ENCODE results near the gene SNHG17. TPM values are rescaled to one million over a fixed set of nuclear protein-coding genes. Genes with fewer than 3 reads are reported as not detected.
"Not testable (repeated sequence)": the region's sequence is repeated elsewhere in the genome, so short reads cannot be mapped to it uniquely, and the experiment has no call there.

Gene SNHG17
- total RNA-seq, 2 experiments from 2014 or later, result 55.4 to 55.6 TPM

DNA sequence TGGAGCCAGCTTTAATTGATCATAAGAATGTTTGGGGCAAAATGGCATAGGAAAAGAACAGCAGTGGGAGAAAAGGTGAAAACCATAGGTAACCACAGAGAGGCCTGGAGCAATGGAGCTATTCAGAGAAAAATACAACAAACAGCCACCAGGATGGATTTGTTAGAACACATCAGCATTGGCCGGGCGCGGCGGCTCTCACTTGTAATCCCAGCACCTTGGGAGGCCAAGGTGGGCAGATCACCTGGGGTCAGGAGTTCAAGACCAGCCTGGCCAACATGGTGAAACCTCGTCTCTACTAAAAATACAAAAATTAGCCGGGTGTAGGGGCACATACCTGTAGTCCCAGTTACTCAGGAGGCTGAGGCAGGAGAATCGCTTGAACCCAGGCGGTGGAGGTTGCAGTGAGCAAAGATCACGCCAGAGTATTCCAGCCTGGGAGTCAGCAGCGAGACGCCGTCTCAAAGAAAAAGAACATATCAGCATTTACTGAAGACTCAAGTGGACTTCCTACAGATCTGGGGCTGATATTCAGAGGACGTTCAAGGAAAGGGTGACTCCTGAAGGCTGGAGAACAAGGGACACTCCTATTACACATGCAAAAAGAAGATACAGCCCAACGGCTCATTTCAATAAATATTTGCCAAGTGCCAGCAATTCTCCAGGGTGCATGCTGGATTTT lies 20.2 kb downstream of the SNHG17 start:
- ChIA-PET POLR2A (no interaction called here), CTCF (no interaction called here)
- peaks cover 64% of the 10 kb centered on the region for H3K36me3 Mint-ChIP-seq
- no peak for DNase-seq
- H3K4me3 Mint-ChIP-seq, result no peak overlapping the region
- H3K4me1 Mint-ChIP-seq (ENCODE audit: low read depth), result no peaks in the 10 kb centered on the region
- no peaks in the 10 kb centered on the region for H3K9me3 Mint-ChIP-seq
- intact Hi-C loops (cut with micrococcal nuclease), result no loop called here
- no peaks in the 10 kb centered on the region for H3K27me3 Mint-ChIP-seq
- no peak overlapping the region for H3K27ac Mint-ChIP-seq

DNA sequence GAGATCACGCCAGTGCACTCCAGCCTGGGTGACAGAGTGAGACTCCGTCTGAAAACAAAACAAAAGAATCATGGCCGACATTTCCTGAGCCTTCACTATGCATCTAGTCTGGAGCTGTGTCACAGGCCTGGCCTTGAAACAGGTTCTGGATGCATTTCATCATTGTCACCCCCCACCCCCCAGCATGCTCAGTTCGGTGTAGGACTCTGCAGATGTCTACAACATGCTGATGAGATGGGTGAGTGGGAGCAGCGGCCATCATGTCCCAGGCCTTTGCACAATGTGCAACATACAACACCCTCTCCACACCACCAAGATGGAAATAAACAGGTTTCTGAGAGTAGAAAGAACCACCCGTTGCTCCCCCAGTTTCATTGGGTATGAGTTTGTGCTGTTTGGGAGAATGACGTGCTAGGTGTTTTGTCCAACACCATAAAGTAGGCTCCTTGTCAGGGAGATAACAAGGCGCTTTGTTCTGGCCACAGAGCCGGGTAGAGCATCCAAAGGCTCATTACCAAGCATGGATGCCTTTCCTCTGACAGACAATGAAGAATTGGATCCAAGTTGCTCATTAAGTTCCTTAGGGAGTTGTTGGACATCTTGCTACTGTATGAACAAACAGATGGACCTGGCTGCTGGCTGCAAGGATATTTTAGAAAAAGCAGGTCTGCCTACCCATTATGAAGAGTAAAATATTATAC lies 22.1 kb downstream of the SNHG17 start:
- POLR2A ChIA-PET, result no interaction called here
- intact Hi-C loops (cut with micrococcal nuclease), result no loop called here

DNA sequence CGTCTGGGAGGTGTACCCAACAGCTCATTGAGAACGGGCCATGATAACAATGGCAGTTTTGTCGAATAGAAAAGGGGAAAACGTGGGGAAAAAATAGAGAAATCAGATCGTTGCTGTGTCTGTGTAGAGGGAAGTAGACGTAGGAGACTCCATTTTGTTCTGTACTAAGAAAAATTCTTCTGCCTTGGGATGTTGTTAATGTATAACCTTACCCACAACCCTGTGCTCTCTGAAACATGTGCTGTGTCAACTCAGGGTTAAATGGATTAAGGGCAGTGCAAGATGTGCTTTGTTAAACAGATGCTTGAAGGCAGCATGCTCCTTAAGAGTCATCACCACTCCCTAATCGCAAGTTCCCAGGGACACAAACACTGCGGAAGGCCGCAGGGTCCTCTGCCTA lies 27.3 kb downstream of the SNHG17 start:
- peaks cover 34% of the 10 kb centered on the region for H3K36me3 Mint-ChIP-seq
- H3K27me3 Mint-ChIP-seq; POLR2A ChIA-PET; H3K4me3 Mint-ChIP-seq; intact Hi-C loops (cut with micrococcal nuclease); DNase-seq; H3K4me1 Mint-ChIP-seq (ENCODE audit: low read depth); H3K9me3 Mint-ChIP-seq; H3K27ac Mint-ChIP-seq: not testable (repeated sequence)
- CTCF ChIA-PET, result interaction anchor here (0.6 to 1.1 kb wide), 4 partner anchors 27 to 186 kb away, joined by 3 read pairs; no protein-coding TSS in a partner anchor

More for the DNA sequence above, 22.1 kb downstream of the SNHG17 start:
- H3K27ac Mint-ChIP-seq, result no peak overlapping the region
- H3K9me3 Mint-ChIP-seq, result no peaks in the 10 kb centered on the region
- H3K36me3 Mint-ChIP-seq, result peaks cover 56% of the 10 kb centered on the region
- no peak overlapping the region for H3K4me3 Mint-ChIP-seq
- no peaks in the 10 kb centered on the region for H3K4me1 Mint-ChIP-seq (ENCODE audit: low read depth)
- no peak for DNase-seq
- CTCF ChIA-PET, result no interaction called here
- no peaks in the 10 kb centered on the region for H3K27me3 Mint-ChIP-seq

DNA sequence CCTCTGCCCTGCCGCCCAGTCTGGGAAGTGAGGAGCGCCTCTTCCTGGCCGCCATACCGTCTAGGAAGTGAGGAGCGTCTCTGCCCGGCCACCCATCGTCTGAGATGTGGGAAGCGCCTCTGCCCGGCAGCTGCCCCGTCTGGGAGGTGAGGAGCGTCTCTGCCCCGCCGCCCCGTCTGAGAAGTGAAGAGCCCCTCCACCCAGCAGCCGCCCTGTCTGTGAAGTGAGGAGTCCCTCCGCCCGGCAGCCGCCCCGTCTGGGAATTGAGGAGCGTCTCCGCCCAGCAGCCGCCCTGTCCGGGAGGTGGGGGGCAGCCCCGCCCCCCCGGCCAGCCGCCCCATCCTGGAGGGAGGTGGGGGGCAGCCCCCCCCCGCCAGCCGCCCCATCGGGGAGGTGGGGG lies 27.8 kb downstream of the SNHG17 start:
- no peak overlapping the region for H3K4me3 Mint-ChIP-seq
- CTCF ChIA-PET, result no interaction called here

DNA sequence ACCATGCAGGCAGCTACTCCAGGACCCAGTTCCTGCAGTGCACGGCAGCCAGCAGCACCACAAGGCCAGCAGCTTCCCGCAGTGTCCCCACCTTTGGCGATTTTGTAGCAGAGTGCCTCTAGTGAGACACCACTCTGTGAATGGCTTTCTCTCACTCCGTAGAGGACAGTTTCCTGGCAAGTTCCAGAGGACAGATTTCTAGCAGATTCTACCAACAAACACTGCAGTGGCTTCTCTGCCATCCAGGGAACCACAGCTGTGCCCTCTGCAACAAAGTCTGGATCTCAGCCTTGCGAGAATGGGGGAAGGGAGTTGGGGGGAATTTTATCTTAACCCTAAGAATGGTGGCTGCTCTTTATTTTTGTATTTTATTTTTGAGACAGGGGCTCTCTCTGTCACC lies 28.7 kb downstream of the SNHG17 start:
- DNase-seq, result no peak
- H3K9me3 Mint-ChIP-seq, result no peaks in the 10 kb centered on the region
- H3K27me3 Mint-ChIP-seq, result peaks cover 3% of the 10 kb centered on the region
- ChIA-PET CTCF (no interaction called here), POLR2A (no interaction called here)
- H3K4me1 Mint-ChIP-seq (ENCODE audit: low read depth), result no peaks in the 10 kb centered on the region
- no peak overlapping the region for H3K27ac Mint-ChIP-seq
- H3K36me3 Mint-ChIP-seq, result peaks cover 27% of the 10 kb centered on the region
- no peak overlapping the region for H3K4me3 Mint-ChIP-seq
- intact Hi-C loops (cut with micrococcal nuclease), result no loop called here

More for the DNA sequence above, 27.8 kb downstream of the SNHG17 start:
- H3K36me3 Mint-ChIP-seq, result peaks cover 31% of the 10 kb centered on the region
- H3K27me3 Mint-ChIP-seq, result peaks cover 3% of the 10 kb centered on the region
- POLR2A ChIA-PET, result no interaction called here
- H3K9me3 Mint-ChIP-seq, result no peaks in the 10 kb centered on the region
- H3K27ac Mint-ChIP-seq, result no peak overlapping the region
- no peaks in the 10 kb centered on the region for H3K4me1 Mint-ChIP-seq (ENCODE audit: low read depth)
- no peak for DNase-seq
- intact Hi-C loops (cut with micrococcal nuclease), result no loop called here

DNA sequence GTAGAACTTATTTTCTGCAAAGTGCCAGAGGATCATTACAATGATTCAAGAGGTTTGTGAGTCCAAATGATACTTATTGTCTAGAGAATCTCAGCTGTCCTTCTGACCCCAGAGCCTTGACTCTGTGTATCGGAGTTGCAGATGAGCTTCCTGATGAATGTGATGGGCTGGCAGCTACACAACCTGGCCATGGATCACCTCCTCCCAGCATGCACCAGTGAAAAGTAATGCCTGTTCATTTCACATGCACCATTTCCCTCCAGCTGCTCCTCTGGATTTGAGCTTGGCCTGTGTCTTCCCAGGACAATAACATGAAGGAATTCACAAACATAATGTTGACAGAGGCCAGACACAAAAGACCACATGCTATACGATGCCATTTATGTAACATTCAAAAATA lies 30.0 kb downstream of the SNHG17 start:
- Mint-ChIP-seq H3K36me3 (peaks cover 23% of the 10 kb centered on the region), H3K27ac (no peak overlapping the region), H3K9me3 (no peaks in the 10 kb centered on the region), H3K27me3 (peaks cover 3% of the 10 kb centered on the region), H3K4me1 (ENCODE audit: low read depth) (no peaks in the 10 kb centered on the region), H3K4me3 (no peak overlapping the region)
- ChIA-PET POLR2A (no interaction called here), CTCF (no interaction called here)
- intact Hi-C loops (cut with micrococcal nuclease), result no loop called here
- no peak for DNase-seq

DNA sequence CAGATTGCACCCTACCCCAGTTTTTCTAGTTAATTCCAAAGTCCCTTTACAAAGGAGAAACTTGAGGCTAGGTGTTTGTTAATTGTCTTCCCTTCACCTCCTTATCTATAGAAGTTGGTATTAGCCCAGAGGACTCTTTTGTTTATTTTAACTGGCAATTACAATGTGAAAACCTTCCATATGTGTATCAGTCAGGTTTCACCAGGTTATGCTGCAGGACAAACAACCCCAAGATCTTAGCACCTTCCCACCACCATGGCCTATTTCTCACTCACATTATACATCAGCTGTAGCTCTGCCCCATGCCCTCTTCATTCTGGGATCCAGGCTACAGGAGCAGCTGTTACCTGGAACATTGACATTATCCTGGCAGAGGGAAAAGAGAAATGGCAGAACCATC lies 31.1 kb downstream of the SNHG17 start:
- CTCF ChIA-PET, result no interaction called here
- H3K27ac Mint-ChIP-seq, result no peak overlapping the region
- intact Hi-C loops (cut with micrococcal nuclease), result no loop called here
- no peak for DNase-seq
- peaks cover 3% of the 10 kb centered on the region for H3K27me3 Mint-ChIP-seq
- POLR2A ChIA-PET, result no interaction called here
- H3K4me3 Mint-ChIP-seq, result no peak overlapping the region
- H3K4me1 Mint-ChIP-seq (ENCODE audit: low read depth), result no peaks in the 10 kb centered on the region
- no peaks in the 10 kb centered on the region for H3K9me3 Mint-ChIP-seq
- H3K36me3 Mint-ChIP-seq, result peaks cover 21% of the 10 kb centered on the region

DNA sequence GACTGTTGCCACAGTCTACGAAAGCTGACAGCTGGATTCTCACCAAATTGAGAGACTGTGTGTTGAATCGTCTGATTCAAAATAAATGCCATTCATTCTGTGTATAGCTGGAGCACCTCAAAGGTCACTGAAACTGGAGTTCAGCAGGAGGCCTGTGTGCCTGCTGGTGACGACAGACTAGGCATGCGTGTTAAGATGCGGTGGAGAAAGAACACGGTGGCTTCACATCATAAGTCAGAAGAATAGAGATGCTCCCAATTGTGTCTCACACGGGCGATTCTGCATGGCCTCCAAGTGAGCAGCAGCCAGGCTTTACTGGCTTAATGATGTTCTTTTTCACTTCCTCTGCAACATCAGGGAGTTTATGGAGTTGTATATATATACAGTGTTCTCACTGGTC lies 32.3 kb downstream of the SNHG17 start:
- no peak for DNase-seq
- CTCF ChIA-PET, result no interaction called here
- Mint-ChIP-seq H3K36me3 (peaks cover 12% of the 10 kb centered on the region), H3K27me3 (peaks cover 3% of the 10 kb centered on the region), H3K4me1 (ENCODE audit: low read depth) (no peaks in the 10 kb centered on the region), H3K9me3 (no peaks in the 10 kb centered on the region), H3K4me3 (no peak overlapping the region), H3K27ac (no peak overlapping the region)
- POLR2A ChIA-PET, result no interaction called here
- intact Hi-C loops (cut with micrococcal nuclease), result no loop called here

DNA sequence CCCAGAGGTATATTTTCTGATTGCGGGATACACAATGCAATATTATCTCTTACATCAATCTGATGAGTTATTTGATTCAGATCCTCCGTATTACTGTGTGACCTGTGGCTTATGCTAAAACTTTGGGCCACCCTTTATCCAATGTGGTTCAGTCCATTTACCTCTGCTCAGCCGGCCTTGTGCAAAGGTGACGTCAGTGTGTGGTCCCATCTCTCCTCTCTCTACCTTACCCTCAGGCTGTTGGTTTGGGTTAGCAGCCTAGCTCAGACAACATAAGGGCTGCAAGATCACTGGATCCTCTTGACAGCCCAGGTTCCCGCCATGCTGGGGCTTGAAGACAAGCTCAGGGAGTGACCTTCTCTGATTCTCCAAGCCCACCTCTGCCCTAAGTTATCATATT lies 33.0 kb downstream of the SNHG17 start:
- CTCF ChIA-PET, result no interaction called here
- no peak for DNase-seq
- POLR2A ChIA-PET, result no interaction called here
- Mint-ChIP-seq H3K4me1 (ENCODE audit: low read depth) (no peaks in the 10 kb centered on the region), H3K9me3 (no peaks in the 10 kb centered on the region), H3K27me3 (peaks cover 3% of the 10 kb centered on the region), H3K27ac (no peak overlapping the region), H3K4me3 (no peak overlapping the region), H3K36me3 (peaks cover 8% of the 10 kb centered on the region)
- intact Hi-C loops (cut with micrococcal nuclease), result no loop called here

DNA sequence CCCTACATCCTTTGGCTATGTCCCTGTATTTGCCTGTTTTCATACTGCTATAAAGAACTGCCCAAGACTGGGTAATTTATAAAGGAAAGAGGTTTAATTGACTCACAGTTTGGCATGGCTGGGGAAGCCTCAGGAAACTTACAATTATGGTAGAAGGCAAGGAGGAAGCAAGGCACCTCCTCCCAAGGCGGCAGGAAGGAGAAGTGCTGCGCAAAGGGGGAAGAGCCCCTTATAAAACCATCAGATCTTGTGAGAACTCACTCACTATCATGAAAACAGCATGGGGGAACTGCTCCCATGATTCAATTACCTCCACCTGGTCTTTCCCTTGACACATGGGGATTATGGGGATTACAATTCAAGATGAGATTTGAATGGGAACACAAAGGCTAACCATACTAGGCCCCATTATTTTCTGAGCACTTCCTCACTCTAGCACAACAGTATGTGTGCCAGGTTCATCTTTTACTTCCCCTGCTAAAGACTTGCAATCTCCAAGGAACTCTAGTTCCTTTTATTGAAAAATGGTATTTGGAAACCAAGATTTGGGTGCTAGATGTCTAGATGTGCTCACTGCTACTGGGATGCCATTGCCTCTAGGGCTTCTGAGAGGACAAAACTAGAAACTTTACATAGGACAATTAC lies 39.3 kb downstream of the SNHG17 start:
- H3K27ac Mint-ChIP-seq; H3K27me3 Mint-ChIP-seq; intact Hi-C loops (cut with micrococcal nuclease); H3K4me1 Mint-ChIP-seq (ENCODE audit: low read depth); H3K4me3 Mint-ChIP-seq; DNase-seq; H3K36me3 Mint-ChIP-seq; POLR2A ChIA-PET; H3K9me3 Mint-ChIP-seq: not testable (repeated sequence)
- CTCF ChIA-PET, result interaction anchor here (0.6 kb wide), 1 partner anchor 35 kb away, joined by 3 read pairs; no protein-coding TSS in a partner anchor

DNA sequence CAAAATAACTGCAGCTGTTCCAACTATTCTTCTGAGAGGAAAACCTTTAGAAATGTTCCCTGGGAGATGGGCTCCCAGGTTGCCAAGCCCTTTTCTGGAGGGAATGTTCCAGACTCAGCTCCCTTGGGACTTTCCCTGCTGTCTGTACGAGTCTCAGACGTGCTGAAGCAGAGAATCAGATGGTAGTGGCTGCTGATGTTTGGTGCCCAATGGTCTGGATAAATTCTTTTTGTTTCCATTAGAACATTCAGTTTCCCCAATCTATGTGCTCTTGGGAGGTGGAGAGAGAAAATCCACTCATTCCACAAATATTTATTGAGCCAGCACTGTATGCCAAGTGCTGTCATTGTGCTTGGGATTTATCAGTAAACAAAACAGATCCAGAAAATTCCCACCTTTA lies 40.0 kb downstream of the SNHG17 start:
- H3K4me1 Mint-ChIP-seq (ENCODE audit: low read depth), result no peaks in the 10 kb centered on the region
- no peaks in the 10 kb centered on the region for H3K27me3 Mint-ChIP-seq
- intact Hi-C loops (cut with micrococcal nuclease), result no loop called here
- H3K9me3 Mint-ChIP-seq, result no peaks in the 10 kb centered on the region
- H3K4me3 Mint-ChIP-seq, result no peak overlapping the region
- CTCF ChIA-PET, result no interaction called here
- H3K27ac Mint-ChIP-seq, result no peak overlapping the region
- H3K36me3 Mint-ChIP-seq, result no peaks in the 10 kb centered on the region
- POLR2A ChIA-PET, result no interaction called here
- no peak for DNase-seq

DNA sequence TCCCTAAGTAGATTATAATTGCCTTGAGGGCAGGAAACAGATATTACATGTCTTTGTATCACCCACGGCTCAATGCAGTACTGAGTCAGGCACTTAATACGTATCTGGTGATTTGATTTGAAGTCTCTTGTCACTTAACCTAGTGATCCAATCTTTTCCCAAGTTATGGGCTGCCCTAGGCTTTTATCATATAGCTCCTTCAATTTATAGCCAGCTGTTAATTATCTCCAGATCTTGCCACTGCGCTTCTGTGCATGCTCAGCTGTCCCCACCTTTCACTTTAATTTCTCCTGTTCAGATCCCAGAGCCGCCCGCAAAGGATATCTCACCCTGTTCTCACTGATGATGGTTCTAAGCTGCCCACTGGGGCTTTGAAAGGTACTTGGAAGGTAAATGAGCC lies 41.9 kb downstream of the SNHG17 start:
- Mint-ChIP-seq H3K36me3 (no peaks in the 10 kb centered on the region), H3K27me3 (no peaks in the 10 kb centered on the region), H3K4me3 (no peak overlapping the region), H3K9me3 (no peaks in the 10 kb centered on the region), H3K27ac (no peak overlapping the region), H3K4me1 (ENCODE audit: low read depth) (no peaks in the 10 kb centered on the region)
- no peak for DNase-seq
- ChIA-PET POLR2A (no interaction called here), CTCF (no interaction called here)
- intact Hi-C loops (cut with micrococcal nuclease), result no loop called here

DNA sequence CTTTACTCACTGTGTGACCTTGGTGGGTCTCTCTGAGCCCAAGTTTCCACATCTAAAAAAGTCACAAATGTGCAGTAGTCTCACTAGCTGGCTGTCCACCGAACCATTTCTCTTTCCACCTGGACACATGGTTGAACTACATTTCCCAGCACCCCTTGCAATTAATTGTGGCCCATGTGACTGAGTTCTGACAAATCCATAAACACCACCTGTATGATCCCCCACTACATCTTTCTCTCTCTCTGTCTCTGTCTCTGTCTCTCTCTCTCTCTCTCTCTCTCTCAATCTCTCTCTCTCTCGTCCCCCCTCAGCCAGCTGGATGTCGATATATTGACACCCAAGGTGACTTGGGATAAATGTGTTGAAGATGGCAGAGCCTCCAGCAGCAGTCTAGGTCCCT lies 42.8 kb downstream of the SNHG17 start:
- no peak overlapping the region for H3K4me3 Mint-ChIP-seq
- no peaks in the 10 kb centered on the region for H3K9me3 Mint-ChIP-seq
- no peaks in the 10 kb centered on the region for H3K36me3 Mint-ChIP-seq
- H3K27ac Mint-ChIP-seq, result no peak overlapping the region
- ChIA-PET POLR2A (no interaction called here), CTCF (no interaction called here)
- no peaks in the 10 kb centered on the region for H3K27me3 Mint-ChIP-seq
- intact Hi-C loops (cut with micrococcal nuclease), result no loop called here
- no peak for DNase-seq
- no peaks in the 10 kb centered on the region for H3K4me1 Mint-ChIP-seq (ENCODE audit: low read depth)

Data from activated CD4-positive, alpha-beta memory T cell treated with anti-CD3 and anti-CD28 coated beads for 36 hours (primary cell).